Activated CD8-positive, alpha-beta memory T cell treated with anti-CD3 and anti-CD28 coated beads for 48 hours (primary cell): ENCODE data around the gene WAC.
"Not testable (repeated sequence)": the region's sequence is repeated elsewhere in the genome, so short reads cannot be mapped to it uniquely, and the experiment has no call there.

Experiments used
- DNase-seq, 3 experiments: peaks; one replicate each; pipeline ENCODE4 v3.0.0-alpha.2; 2020; ENCODE audit warnings: low read depth in 2 of 3, low spot score in 2 of 3

WAC gene

GRCh38 chr10:28566458-28567015 lies 33.6 kb downstream of the WAC start:
- DNase-seq = no peak

- no peak for DNase-seq
These were observed 36.7 kb downstream of the WAC start for GRCh38 chr10:28569506-28570159.

- no peak for DNase-seq
These were observed 37.7 kb downstream of the WAC start for GRCh38 chr10:28570598-28570997.

GRCh38 chr10:28571265-28571664 lies 38.3 kb downstream of the WAC start:
- no peak for DNase-seq

GRCh38 chr10:28574214-28574613 lies 41.3 kb downstream of the WAC start:
- not testable (repeated sequence) for DNase-seq

GRCh38 chr10:28575852-28576251 lies 42.9 kb downstream of the WAC start:
- no peak for DNase-seq

- no peak for DNase-seq
These were observed 44.6 kb downstream of the WAC start for GRCh38 chr10:28577506-28577905.

GRCh38 chr10:28578454-28578853 lies 45.5 kb downstream of the WAC start:
- DNase-seq = no peak

- DNase-seq = no peak
These were observed 47.9 kb downstream of the WAC start for GRCh38 chr10:28580825-28581224.

- DNase-seq = no peak
These were observed 49.0 kb downstream of the WAC start for GRCh38 chr10:28581916-28582315.

GRCh38 chr10:28585076-28585475 lies 52.2 kb downstream of the WAC start:
- no peak for DNase-seq

- DNase-seq = no peak
These were observed 53.3 kb downstream of the WAC start for GRCh38 chr10:28586176-28586575.

GRCh38 chr10:28587270-28587969 lies 54.5 kb downstream of the WAC start:
- no peak for DNase-seq

GRCh38 chr10:28587970-28588290 lies 55.0 kb downstream of the WAC start:
- no peak for DNase-seq

- no peak for DNase-seq
These were observed 60.0 kb downstream of the WAC start for GRCh38 chr10:28592953-28593352.

GRCh38 chr10:28593811-28594210 lies 60.9 kb downstream of the WAC start:
- no peak for DNase-seq

- no peak for DNase-seq
These were observed 61.5 kb downstream of the WAC start for GRCh38 chr10:28594406-28594805.

GRCh38 chr10:28595613-28596012 lies 62.7 kb downstream of the WAC start:
- DNase-seq = no peak

- DNase-seq = no peak
These were observed 67.1 kb downstream of the WAC start for GRCh38 chr10:28600056-28600455.

- DNase-seq = no peak
These were observed 68.1 kb downstream of the WAC start for GRCh38 chr10:28601012-28601411.

- DNase-seq = no peak
These were observed 71.9 kb downstream of the WAC start for GRCh38 chr10:28604567-28605536.

- no peak for DNase-seq
These were observed 73.7 kb downstream of the WAC start for GRCh38 chr10:28606568-28606967.
